ENCODE measurements around the gene CD38. TPM values are rescaled to one million over a fixed set of nuclear protein-coding genes. Genes with fewer than 3 reads are reported as not detected.
A peak's percentile ranks its signal among the peaks of the same experiment; 100 is the strongest.
"Not testable (repeated sequence)": the region's sequence is repeated elsewhere in the genome, so short reads cannot be mapped to it uniquely, and the experiment has no call there.

The CD38 gene
- total RNA-seq, 1 experiment from 2014 or later = 0.07 TPM

DNA sequence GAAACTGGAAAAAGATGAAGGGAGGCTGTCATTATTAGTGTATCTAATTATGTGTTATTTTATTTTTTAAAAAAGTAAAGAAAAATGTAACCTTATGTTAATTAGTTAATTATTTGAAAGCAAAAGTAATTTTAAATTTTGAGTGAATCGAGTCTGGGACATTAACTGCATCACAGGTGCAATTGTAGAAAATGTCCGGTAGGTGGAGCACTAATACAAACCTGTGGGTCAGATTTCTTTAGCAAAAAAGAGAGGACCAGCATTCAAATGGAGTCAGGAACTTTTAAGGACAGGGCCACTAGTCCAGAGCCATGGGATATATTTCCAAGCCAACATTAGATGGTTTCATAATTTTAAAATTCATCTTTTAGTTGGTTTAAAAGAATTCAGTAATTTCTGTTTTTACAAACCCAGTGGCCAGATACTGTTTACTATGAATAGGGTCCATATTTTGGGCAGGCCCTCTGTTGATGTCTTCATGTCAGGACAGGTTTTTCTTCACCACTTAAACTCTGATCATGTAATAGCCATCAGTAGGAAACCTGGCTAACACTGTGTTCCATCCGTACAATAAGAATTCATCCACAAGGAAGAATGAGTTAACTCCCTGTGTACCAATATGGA lies 48.1 kb upstream of the CD38 start:
- Mint-ChIP-seq H3K4me1 (no peaks in the 10 kb centered on the region), H3K36me3 (ENCODE audit: insufficient read depth in 1 of 3, low read depth in 3 of 3) (peaks cover 0 to 2% (median 0%) of the 10 kb centered on the region in 3 experiments; a peak in 2 of 7 replicates), H3K9me3 (peaks cover 4 to 5% of the 10 kb centered on the region in 2 experiments; a peak in 3 of 5 replicates), H3K4me3 (no peak overlapping the region), H3K27me3 (ENCODE audit: low read depth) (no peaks in the 10 kb centered on the region), H3K27ac (no peak overlapping the region)
- Histone ChIP-seq H3K4me2 (ENCODE audit: insufficient read depth, insufficient read length, low read length) (no peak overlapping the region), H3K9ac (ENCODE audit: extremely low read depth, insufficient read length, low read length) (no peak overlapping the region), H4K8ac (replicated peaks; ENCODE audit: insufficient read length, low read depth, low read length) (no peak overlapping the region), H3K27ac (ENCODE audit: insufficient read length, low read depth, low read length) (no peak overlapping the region), H2AK5ac (ENCODE audit: insufficient read length, low read length) (no peak overlapping the region), H3K4me1 (ENCODE audit: insufficient read depth, low read length) (no peaks in the 10 kb centered on the region), H3K14ac (ENCODE audit: insufficient read depth, low read length) (no peak overlapping the region), H3K56ac (ENCODE audit: insufficient read length, low read depth, low read length) (no peak overlapping the region), H2BK5ac (ENCODE audit: insufficient read length, low read length) (no peak overlapping the region), H4K20me1 (ENCODE audit: control insufficient read depth, insufficient read depth, insufficient read length) (no peaks in the 10 kb centered on the region), H2BK120ac (ENCODE audit: low read depth, low read length, poor library complexity, severe bottlenecking) (no peak overlapping the region), H2BK15ac (ENCODE audit: low read depth, low read length) (no peak overlapping the region), H3K23me2 (ENCODE audit: insufficient read length, low read depth, low read length, poor library complexity, severe bottlenecking) (no peaks in the 10 kb centered on the region), H3T11ph (ENCODE audit: low read length) (no peak overlapping the region), H3K23ac (ENCODE audit: insufficient read length, low read depth, low read length) (no peak overlapping the region), H2BK12ac (ENCODE audit: insufficient read length, low read depth, low read length) (no peak overlapping the region), H3K18ac (ENCODE audit: insufficient read length, low read depth, low read length) (no peak overlapping the region), H4K5ac (ENCODE audit: insufficient read length, low read depth, low read length) (no peak overlapping the region), H3K27me3 (ENCODE audit: insufficient read depth, low read length) (no peaks in the 10 kb centered on the region), H2BK20ac (ENCODE audit: low read depth, low read length, poor library complexity, severe bottlenecking) (no peak overlapping the region), H4K91ac (ENCODE audit: insufficient read length, low read depth, low read length) (no peak overlapping the region), H3K9me3 (ENCODE audit: control insufficient read depth, low read depth, low read length) (peaks cover 3% of the 10 kb centered on the region), H3K79me1 (ENCODE audit: insufficient read depth, low read depth, low read length, poor library complexity, severe bottlenecking) (no peaks in the 10 kb centered on the region), H3K79me2 (ENCODE audit: insufficient read depth, low read length) (no peaks in the 10 kb centered on the region), H2AFZ (ENCODE audit: low read length) (no peak overlapping the region), H3K4ac (ENCODE audit: low read depth, low read length) (no peak overlapping the region)
- TF ChIP-seq CTCF (conservative IDR thresholded peaks at IDR 0.05) = peak; percentile 84
- DNase-seq = no peak
- whole genome bisulfite sequencing (ENCODE audit: extremely low coverage, insufficient read length, low lambda C conversion rate) = no CpG with 5 or more reads among the region's 3 CpGs

- H2BK120ac ChIP-seq (ENCODE audit: low read depth, low read length, poor library complexity, severe bottlenecking); H4K20me1 ChIP-seq (ENCODE audit: control insufficient read depth, insufficient read depth, insufficient read length); H3K56ac ChIP-seq (ENCODE audit: insufficient read length, low read depth, low read length); H3K23ac ChIP-seq (ENCODE audit: insufficient read length, low read depth, low read length); H3K23me2 ChIP-seq (ENCODE audit: insufficient read length, low read depth, low read length, poor library complexity, severe bottlenecking); DNase-seq; H3K18ac ChIP-seq (ENCODE audit: insufficient read length, low read depth, low read length); H2AFZ ChIP-seq (ENCODE audit: low read length); H3K4me1 Mint-ChIP-seq; H2AK5ac ChIP-seq (ENCODE audit: insufficient read length, low read length); H3K9ac ChIP-seq (ENCODE audit: extremely low read depth, insufficient read length, low read length); H4K8ac ChIP-seq (replicated peaks; ENCODE audit: insufficient read length, low read depth, low read length); H3K36me3 Mint-ChIP-seq (ENCODE audit: insufficient read depth in 1 of 3, low read depth in 3 of 3); H3K27me3 ChIP-seq (ENCODE audit: insufficient read depth, low read length); H3K27ac ChIP-seq (ENCODE audit: insufficient read length, low read depth, low read length); H2BK12ac ChIP-seq (ENCODE audit: insufficient read length, low read depth, low read length); H3K27ac Mint-ChIP-seq; H3K79me1 ChIP-seq (ENCODE audit: insufficient read depth, low read depth, low read length, poor library complexity, severe bottlenecking); H4K91ac ChIP-seq (ENCODE audit: insufficient read length, low read depth, low read length); H3K4me2 ChIP-seq (ENCODE audit: insufficient read depth, insufficient read length, low read length); H3K9me3 ChIP-seq (ENCODE audit: control insufficient read depth, low read depth, low read length); H2BK5ac ChIP-seq (ENCODE audit: insufficient read length, low read length); H3T11ph ChIP-seq (ENCODE audit: low read length); H3K27me3 Mint-ChIP-seq (ENCODE audit: low read depth); H3K9me3 Mint-ChIP-seq; H2BK15ac ChIP-seq (ENCODE audit: low read depth, low read length); H4K5ac ChIP-seq (ENCODE audit: insufficient read length, low read depth, low read length); H3K4ac ChIP-seq (ENCODE audit: low read depth, low read length); H3K4me3 Mint-ChIP-seq; H3K79me2 ChIP-seq (ENCODE audit: insufficient read depth, low read length); H2BK20ac ChIP-seq (ENCODE audit: low read depth, low read length, poor library complexity, severe bottlenecking); H3K4me1 ChIP-seq (ENCODE audit: insufficient read depth, low read length); H3K14ac ChIP-seq (ENCODE audit: insufficient read depth, low read length): not testable (repeated sequence)
- no CpG with 5 or more reads among the region's 5 CpGs for WGBS (ENCODE audit: extremely low coverage, insufficient read length, low lambda C conversion rate)
These were observed 45.1 kb upstream of the CD38 start for GRCh38 chr4:15733061-15733460.

Data from H9 (cell line).